GM19455 (cell line): Measurements from ENCODE around the gene EDIL3.

Experiments used
- ATAC-seq: cut with Tn5 transposase; IDR thresholded peaks from one replicate; pipeline ENCODE4 v1.9.1; 2021; ENCODE audit not compliant: unreplicated experiment

The EDIL3 gene

DNA sequence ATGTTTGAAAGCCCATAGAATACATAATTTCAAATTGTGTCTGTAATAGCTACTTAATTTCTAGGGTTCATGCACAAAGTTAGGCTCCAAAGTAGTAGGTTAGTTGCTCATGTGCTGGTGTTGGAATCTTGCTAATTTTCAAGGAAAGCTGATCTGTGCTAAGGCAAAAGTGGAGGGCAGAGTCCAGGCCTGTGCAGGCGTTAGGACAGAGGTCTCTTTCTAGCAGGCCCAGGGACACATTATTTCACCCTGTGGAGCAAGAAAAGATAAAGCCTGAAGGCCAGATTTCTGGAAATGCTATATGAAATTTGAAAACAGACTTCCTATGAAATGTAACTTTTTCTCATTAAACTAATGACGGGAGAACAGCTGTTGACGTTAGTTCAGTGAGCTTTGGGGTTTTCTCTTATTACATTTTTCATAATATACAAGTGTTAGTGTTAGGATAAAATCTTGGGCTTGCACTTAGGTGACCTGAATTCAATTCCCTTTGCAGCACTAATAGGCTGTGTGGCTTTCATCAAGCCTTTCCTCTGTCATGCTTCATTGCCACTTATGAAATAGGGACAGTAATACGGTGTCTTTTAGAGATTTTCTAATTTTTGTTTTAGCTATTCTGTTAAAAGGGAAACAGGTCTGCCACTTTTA is 467.3 kb downstream of the EDIL3 start:
- ATAC-seq = no peak

DNA sequence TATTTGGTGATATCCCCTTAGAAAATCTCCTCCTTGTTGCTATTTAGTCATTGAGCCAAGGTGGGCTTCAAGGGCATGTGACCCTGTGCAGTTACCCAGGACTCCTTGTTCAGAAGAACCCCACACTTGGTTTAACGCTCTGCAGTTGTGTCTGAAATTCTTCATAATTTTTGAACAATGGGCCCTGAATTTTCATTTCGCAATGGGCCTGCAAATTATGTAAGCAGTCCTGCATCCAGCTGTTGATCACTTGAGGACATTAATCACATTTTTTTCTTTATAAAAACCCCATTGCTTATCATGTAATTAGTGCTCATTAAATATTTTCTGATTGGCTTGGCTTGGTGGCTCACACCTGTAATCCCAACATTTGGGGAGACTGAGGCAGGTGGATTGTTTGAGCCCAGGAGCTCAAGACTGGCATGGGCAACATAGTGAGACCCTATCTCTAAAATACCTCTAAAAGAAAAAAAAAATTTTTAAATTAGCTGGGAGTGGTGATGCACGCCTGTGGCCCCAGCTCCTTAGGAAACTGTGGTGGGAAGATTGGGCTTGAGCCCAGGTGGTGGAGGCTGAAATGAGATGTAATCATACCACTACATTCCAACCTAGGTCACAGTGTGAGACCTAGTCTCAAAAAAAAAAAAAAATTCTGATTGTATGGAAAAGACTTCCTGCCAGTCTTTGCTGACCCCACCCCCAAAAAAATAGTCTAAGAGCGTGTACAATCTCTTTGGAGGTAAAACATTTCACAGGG is 469.8 kb downstream of the EDIL3 start:
- ATAC-seq = no peak

DNA sequence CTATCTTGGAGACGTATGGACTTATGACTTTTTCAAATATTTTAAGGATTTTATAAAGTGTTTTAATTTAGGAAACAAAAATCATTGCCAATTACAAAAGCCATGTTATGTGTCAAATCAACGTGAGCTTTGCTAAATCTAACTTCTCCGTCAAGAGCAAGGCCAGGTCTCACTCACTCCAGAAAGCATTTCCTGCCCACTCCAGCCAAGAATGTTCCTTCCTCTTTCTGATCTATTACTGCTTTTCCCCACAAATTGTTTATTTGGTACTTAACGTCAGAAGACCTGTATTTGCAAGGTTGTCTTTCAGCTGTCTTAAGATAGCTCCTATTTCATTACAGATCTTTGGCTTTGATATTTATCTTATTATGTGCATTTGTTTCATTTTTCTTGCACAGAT is 470.5 kb downstream of the EDIL3 start:
- ATAC-seq = no peak

DNA sequence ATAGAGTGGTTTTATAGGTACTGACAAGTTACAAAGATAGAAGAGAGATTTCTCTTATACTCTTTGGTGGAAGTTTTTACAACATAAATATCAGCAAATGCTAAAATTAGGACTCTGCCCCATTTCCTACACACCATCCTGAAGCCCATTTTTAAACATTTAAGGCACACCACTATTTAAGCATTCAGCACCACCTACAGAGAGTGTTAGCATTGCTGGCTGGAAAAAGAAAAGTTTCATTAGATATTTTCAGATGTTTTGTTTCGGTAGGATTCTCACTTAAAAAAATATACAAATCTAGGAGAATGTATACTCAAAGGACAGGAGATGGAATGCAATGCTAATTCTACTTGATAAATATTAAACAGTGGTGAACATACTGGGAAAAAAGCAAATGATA is 471.1 kb downstream of the EDIL3 start:
- ATAC-seq = no peak

DNA sequence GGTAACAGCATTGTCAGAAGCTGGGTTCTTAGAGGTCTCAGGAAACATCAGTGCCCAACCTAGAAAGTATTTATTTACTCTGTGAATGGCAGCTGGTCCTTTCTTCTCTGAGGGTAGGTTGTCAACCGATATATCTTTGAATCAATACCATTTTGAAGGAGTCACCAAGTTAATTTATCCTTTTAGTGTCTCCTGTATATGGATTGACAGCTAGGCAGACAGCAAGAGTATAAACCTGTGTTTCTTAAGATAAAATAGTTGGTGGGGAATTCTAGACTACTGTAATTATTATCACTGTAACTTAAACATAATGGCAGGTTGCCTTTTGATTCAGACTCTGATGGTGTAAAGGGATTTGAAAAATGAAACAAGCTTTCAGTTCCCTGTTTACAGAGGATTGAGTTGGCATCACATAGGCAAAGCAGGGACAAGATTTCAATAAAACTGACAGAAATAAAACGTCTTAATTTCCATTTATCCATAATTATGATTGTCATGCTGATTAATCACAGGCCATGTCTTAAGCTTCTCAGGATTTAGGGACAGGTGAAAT is 473.2 kb downstream of the EDIL3 start:
- no peak for ATAC-seq

DNA sequence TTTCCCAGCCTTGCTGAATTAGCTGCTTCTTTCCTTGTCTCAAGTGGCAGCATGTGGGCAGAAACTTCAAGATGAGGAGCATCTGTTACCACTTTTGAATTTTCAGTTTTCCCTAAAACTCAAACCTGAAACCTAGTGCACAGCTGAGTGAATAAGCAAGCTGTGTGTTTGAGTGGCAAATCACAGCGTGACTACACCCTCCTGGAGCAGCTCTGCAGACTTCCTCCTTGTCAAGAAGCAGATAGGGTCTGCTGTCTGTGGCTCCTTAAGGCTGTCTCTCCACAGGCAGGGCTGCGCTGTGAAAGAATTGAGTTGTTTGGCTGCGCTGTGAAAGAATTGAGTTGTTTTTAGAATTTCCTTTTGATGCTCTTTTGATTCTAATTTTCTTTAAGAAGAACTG is 484.4 kb downstream of the EDIL3 start:
- no peak for ATAC-seq

DNA sequence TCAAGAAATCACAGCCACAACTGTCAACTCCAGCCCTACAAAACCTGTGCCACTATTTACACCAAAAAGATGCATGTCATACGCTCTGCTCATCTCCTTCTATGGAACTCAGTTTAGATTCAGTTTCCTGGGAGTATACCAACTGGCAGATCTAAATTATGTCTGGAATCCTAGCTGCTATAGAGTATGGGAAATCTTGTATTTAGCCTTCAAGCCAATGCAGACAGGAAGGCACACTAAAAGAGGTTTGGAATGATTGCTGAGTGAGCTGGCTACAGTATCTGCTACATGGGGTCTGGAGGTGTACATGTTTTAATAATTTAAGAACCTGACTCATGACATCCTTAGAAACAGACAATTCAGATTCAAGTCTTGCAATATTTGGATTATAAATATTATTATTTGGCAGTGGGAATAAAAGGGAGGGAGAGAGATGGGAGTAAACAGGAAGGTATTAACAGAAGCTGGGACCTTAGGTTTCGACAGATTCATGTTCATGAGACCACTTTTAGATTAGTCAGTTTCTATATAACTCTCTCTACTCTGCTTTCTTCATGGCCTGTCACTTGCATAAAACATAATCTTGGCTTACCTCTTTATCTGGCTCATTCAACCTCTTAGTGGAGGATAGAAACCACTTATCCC is 485.2 kb downstream of the EDIL3 start:
- no peak for ATAC-seq

DNA sequence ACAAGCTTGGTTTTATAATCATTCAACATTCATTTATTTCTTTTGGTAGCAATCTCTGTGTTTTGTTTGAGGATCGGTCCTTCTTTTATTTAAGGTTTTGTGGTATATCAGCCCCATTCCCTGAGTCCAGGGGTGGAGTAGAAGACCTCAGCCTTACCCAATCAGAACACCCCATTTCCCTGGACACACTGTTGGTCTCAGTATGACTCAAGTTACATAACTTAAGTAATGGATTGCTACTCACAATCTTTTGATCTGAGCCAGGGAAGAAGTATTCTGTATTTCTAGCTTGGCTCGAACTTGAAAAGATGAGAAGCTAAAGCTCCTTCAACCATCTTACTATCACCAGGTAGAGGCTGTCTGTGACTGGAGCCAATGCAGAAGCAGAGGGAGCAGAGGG is 488.8 kb downstream of the EDIL3 start:
- no peak for ATAC-seq

DNA sequence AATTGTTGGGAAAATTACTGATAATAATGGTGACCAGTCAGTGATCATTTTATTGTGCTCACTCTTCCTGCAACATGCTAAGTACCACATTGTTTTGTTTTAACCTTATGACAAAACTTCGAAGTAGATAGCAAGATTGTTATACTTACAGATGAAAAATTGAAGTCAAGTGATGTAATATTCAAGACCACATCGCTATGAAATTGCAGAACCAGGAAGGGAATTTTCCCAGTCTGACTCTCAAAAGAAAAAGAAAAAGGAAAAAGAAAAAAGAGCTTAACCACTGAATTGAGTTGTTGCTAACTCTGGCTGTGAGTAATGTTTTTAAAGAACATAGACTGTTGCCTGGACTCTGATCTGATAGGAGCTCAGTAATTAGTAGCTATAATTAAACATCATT is 493.4 kb downstream of the EDIL3 start:
- no peak for ATAC-seq
